Nephron progenitor cell (in vitro differentiated cells): ENCODE measurements around the gene CIB4.

Source experiments
- DNase-seq: peaks from one replicate; pipeline ENCODE4 v3.0.0; 2021
- H3K27ac Mint-ChIP-seq: 2 replicates; pipeline ENCODE4 v1.8.0; 2021; ENCODE audit warnings: mild to moderate bottlenecking, moderate library complexity, mixed read lengths
- H3K27me3 Mint-ChIP-seq: 2 replicates; pipeline ENCODE4 v1.8.0; 2021; ENCODE audit warnings: mild to moderate bottlenecking, low read depth, mixed read lengths; ENCODE audit not compliant: poor library complexity
- H3K36me3 Mint-ChIP-seq: 2 replicates; pipeline ENCODE4 v1.8.0; 2021; ENCODE audit warnings: low read depth, mixed read lengths
- H3K4me1 Mint-ChIP-seq: 2 replicates; pipeline ENCODE4 v1.8.0; 2021; ENCODE audit warnings: mixed read lengths
- H3K4me3 Mint-ChIP-seq: 2 replicates; pipeline ENCODE4 v1.8.0; 2021; ENCODE audit warnings: mild to moderate bottlenecking, moderate library complexity, mixed read lengths
- H3K9me3 Mint-ChIP-seq: 2 replicates; pipeline ENCODE4 v1.8.0; 2021; ENCODE audit warnings: mild to moderate bottlenecking, moderate library complexity, mixed read lengths
- TF ChIP-seq, protein P1 (sequence below): fragments of 200-600 bp; sonication (generic); IDR thresholded peaks from 2 replicates; pipeline ENCODE4 v1.5.0; 2021; ENCODE audit warnings: antibody characterized with exemption

CIB4 gene

DNA sequence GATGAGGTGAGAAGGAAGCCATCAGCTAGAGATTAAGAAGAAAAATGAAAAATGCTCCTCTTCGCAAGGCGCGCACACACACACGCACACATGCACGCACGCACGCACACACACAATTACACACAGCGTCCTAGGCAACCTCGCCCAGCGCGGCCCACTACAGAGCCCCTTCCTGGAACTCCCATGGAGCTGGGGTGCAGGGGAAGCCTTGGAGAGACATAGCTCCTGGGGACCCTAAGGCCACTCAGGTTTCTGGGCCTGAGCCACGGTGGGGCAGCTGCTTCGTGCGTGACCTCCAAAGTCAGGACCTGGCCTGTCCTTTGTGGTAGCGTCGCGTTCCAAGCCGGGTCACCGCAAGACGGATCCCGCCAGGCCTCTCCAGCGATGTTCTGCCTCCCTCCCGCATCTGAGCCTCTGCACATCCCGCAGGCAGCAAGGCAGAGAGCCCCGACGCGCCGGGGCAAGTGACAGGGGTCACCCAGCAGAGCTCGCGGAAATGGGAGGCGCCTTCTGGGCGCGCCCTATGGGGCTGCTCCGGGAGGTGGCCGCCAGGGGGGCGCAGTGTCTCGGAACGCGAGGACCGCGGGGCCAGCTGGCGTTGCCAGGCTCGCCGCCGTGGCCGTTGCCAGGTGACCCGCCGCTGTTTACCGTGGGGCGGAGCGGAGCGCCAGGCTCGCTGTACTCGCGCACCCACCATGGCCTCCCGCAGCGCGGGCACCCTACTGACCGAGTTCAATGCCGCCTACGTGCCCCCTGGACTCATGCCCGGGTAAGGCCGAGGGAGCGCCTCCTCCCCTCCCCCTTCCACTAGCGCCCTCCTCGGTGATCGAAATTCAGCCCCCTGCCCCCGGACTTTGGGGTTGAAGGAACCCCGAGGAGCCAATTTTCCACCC is 79.0 kb downstream of the CIB4 start:
- Mint-ChIP-seq H3K4me1 (no peaks in the 10 kb centered on the region), H3K9me3 (no peaks in the 10 kb centered on the region), H3K27me3 (peaks cover 66% of the 10 kb centered on the region), H3K27ac (no peak overlapping the region), H3K36me3 (no peaks in the 10 kb centered on the region), H3K4me3 (no peak overlapping the region)
- DNase-seq = no peak
- TF ChIP-seq, protein P1, sequence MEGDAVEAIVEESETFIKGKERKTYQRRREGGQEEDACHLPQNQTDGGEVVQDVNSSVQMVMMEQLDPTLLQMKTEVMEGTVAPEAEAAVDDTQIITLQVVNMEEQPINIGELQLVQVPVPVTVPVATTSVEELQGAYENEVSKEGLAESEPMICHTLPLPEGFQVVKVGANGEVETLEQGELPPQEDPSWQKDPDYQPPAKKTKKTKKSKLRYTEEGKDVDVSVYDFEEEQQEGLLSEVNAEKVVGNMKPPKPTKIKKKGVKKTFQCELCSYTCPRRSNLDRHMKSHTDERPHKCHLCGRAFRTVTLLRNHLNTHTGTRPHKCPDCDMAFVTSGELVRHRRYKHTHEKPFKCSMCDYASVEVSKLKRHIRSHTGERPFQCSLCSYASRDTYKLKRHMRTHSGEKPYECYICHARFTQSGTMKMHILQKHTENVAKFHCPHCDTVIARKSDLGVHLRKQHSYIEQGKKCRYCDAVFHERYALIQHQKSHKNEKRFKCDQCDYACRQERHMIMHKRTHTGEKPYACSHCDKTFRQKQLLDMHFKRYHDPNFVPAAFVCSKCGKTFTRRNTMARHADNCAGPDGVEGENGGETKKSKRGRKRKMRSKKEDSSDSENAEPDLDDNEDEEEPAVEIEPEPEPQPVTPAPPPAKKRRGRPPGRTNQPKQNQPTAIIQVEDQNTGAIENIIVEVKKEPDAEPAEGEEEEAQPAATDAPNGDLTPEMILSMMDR = no peak

DNA sequence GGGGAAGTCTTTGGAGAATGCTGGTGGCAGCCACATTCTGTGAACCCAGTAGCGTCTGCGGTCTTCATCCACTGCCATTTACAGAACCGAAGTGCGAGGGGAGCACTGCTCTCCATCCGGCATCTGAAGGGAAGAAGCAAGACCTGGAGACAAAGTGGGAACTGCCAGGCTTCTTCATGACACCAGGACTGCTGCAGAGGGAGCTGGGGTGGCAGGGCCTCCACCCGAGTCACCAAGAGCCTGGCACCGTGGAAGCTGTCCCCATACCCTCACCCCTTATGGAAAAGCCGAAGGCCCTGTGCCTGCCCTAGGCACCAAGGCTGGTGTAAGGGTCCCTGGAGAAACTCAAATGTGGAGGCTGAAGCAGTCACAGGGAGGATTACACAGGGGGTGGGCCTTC is 79.8 kb downstream of the CIB4 start:
- H3K9me3 Mint-ChIP-seq = no peaks in the 10 kb centered on the region
- DNase-seq = no peak

DNA sequence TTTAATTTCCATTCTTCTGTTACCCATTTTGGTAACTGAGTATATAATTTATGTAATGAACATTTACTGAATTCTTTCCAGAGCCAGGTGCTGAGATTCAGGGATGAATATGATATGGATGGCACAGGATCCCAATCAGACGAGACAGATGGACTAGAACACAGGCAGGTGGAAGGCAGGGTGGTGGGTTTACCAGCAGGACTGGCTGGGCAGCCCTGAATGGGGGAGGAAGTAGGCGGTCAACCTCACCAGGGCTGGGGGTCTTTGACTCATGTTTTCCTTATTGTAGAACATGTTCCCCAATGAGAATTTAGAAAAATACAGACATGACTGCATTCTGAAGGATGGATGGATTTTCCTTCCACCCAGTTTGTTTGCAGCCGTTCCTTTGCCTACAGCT is 80.3 kb downstream of the CIB4 start:
- no peaks in the 10 kb centered on the region for H3K9me3 Mint-ChIP-seq
- no peaks in the 10 kb centered on the region for H3K4me1 Mint-ChIP-seq
- H3K36me3 Mint-ChIP-seq = no peaks in the 10 kb centered on the region
- H3K4me3 Mint-ChIP-seq = no peak overlapping the region
- TF ChIP-seq, protein P1 = no peak
- peaks cover 65% of the 10 kb centered on the region for H3K27me3 Mint-ChIP-seq
- no peak for DNase-seq
- no peak overlapping the region for H3K27ac Mint-ChIP-seq

More for the DNA sequence above, 79.8 kb downstream of the CIB4 start:
- TF ChIP-seq, protein P1 = no peak
- Mint-ChIP-seq H3K36me3 (no peaks in the 10 kb centered on the region), H3K4me3 (no peak overlapping the region), H3K27me3 (peaks cover 68% of the 10 kb centered on the region), H3K27ac (no peak overlapping the region), H3K4me1 (no peaks in the 10 kb centered on the region)

GRCh38 chr2:26559556-26559955 is 81.6 kb downstream of the CIB4 start:
- no peak for DNase-seq
- Mint-ChIP-seq H3K4me3 (no peak overlapping the region), H3K27ac (no peak overlapping the region), H3K36me3 (no peaks in the 10 kb centered on the region), H3K27me3 (peaks cover 58% of the 10 kb centered on the region), H3K4me1 (no peaks in the 10 kb centered on the region), H3K9me3 (no peaks in the 10 kb centered on the region)
- TF ChIP-seq, protein P1 = no peak

GRCh38 chr2:26559044-26559405 is 82.1 kb downstream of the CIB4 start:
- peaks cover 53% of the 10 kb centered on the region for H3K27me3 Mint-ChIP-seq
- no peak overlapping the region for H3K4me3 Mint-ChIP-seq
- H3K9me3 Mint-ChIP-seq = no peaks in the 10 kb centered on the region
- no peak for DNase-seq
- H3K4me1 Mint-ChIP-seq = no peaks in the 10 kb centered on the region
- TF ChIP-seq, protein P1 = no peak
- H3K36me3 Mint-ChIP-seq = no peaks in the 10 kb centered on the region
- no peak overlapping the region for H3K27ac Mint-ChIP-seq
